Panc1 (cell line): ENCODE measurements around the gene ACER2.

Source experiments
- POLR2AphosphoS5 ChIP-seq: IDR thresholded peaks from 2 replicates; pipeline ENCODE4 v1.6.1; 2012; ENCODE audit warnings: mild to moderate bottlenecking, low read depth, low read length, moderate library complexity
- REST ChIP-seq, 2 experiments: IDR thresholded peaks; 2 replicates each; pipeline ENCODE4 v1.6.1; 2011 to 2012; ENCODE audit warnings: low read depth in 2 of 2, control low read depth in 1 of 2, low read length in 1 of 2, mild to moderate bottlenecking in 1 of 2, moderate library complexity in 1 of 2; ENCODE audit not compliant: insufficient read depth in 1 of 2
- TF ChIP-seq, protein P1 (sequence below): fragments of 450-650 bp; IDR thresholded peaks from 2 replicates; pipeline ENCODE4 v1.5.1; 2017; ENCODE audit warnings: mild to moderate bottlenecking

DNA sequence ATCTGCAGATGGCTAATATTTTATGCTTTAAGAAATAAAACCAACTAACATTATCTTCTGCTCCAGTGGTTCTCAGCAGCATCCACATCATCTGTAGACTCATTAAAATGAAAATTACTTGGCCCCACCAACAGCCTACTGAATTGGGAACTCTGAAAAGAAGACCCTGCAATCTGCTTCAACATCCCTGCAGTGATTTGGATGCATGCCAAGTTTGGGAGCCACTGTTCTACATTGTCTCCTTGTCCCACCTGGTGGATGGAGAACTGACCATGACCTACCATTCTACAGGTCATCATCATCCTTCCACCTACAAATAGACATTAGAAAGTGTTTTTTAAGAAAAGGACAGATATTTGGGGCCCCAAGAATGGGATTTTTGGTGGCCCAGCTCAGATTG, 71.1 kb downstream of the ACER2 start:
- no peak for TF ChIP-seq REST (IDR thresholded peaks at IDR 0.05; ENCODE audit: insufficient read depth in 1 of 2, low read depth in 2 of 2, low read length in 1 of 2)
- TF ChIP-seq, protein P1, sequence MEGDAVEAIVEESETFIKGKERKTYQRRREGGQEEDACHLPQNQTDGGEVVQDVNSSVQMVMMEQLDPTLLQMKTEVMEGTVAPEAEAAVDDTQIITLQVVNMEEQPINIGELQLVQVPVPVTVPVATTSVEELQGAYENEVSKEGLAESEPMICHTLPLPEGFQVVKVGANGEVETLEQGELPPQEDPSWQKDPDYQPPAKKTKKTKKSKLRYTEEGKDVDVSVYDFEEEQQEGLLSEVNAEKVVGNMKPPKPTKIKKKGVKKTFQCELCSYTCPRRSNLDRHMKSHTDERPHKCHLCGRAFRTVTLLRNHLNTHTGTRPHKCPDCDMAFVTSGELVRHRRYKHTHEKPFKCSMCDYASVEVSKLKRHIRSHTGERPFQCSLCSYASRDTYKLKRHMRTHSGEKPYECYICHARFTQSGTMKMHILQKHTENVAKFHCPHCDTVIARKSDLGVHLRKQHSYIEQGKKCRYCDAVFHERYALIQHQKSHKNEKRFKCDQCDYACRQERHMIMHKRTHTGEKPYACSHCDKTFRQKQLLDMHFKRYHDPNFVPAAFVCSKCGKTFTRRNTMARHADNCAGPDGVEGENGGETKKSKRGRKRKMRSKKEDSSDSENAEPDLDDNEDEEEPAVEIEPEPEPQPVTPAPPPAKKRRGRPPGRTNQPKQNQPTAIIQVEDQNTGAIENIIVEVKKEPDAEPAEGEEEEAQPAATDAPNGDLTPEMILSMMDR: no peak
- no peak for TF ChIP-seq POLR2AphosphoS5
